Adipocyte (in vitro differentiated cells): ENCODE measurements around the gene NEDD4.
"Not testable (repeated sequence)": the region's sequence is repeated elsewhere in the genome, so short reads cannot be mapped to it uniquely, and the experiment has no call there.

Experiments
- DNase-seq: peaks from one replicate; pipeline ENCODE4 v3.0.0-alpha.2; 2015; ENCODE audit warnings: low read depth
- H3K27me3 ChIP-seq: replicated peaks from 2 replicates; pipeline ENCODE4 v1.7.0; 2013; ENCODE audit warnings: mild to moderate bottlenecking, low read length, moderate library complexity; ENCODE audit not compliant: control insufficient read depth, insufficient read depth
- H3K36me3 ChIP-seq: 2 replicates; pipeline ENCODE4 v1.7.0; 2013; ENCODE audit warnings: low read length, mild to moderate bottlenecking, moderate library complexity; ENCODE audit not compliant: control insufficient read depth, insufficient read depth, severe bottlenecking
- H3K4me1 ChIP-seq: 2 replicates; pipeline ENCODE4 v1.7.0; 2013; ENCODE audit warnings: mild to moderate bottlenecking, low read length, moderate library complexity; ENCODE audit not compliant: control insufficient read depth, insufficient read depth
- H3K4me3 ChIP-seq: 2 replicates; pipeline ENCODE4 v1.7.0; 2013; ENCODE audit warnings: mild to moderate bottlenecking, low read length, moderate library complexity
- H3K9ac ChIP-seq: 2 replicates; pipeline ENCODE4 v1.7.0; 2013; ENCODE audit warnings: mild to moderate bottlenecking, low read length, moderate library complexity
- H3K9me3 ChIP-seq: 2 replicates; pipeline ENCODE4 v1.7.0; 2013; ENCODE audit warnings: mild to moderate bottlenecking, low read length, moderate library complexity; ENCODE audit not compliant: control insufficient read depth

NEDD4 gene

DNA sequence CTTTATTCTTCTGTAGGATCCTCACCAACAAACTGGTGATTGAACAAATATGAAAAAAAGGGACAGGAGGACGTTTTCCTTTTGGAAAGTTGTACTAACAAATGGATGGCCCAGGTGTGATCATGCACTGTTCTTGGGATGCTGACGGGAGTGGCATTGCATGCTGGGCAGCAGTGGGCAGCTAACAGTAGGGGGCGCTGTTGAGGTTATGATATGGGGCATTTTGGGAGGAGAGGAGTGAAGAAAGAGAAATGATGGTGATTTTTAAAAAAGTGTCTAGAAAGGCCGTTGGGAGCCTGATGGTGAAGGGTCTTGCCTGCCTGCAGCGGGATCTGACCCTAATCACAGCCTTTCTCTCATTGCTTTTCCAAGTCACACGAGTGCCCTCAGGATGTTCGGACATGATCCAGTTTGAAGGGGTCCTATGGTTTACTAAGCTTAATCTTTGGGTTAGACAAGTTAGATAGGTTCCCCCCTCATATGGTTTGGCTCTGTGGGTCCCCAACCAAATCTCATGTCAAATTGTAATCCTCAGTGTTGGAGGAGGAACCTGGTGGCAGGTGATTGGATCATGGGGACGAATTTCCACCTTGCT, 204.2 kb downstream of the NEDD4 start:
- Histone ChIP-seq H3K4me1 (peaks cover 21% of the 10 kb centered on the region), H3K9ac (no peak overlapping the region), H3K4me3 (no peak overlapping the region), H3K9me3 (no peaks in the 10 kb centered on the region), H3K27me3 (peaks cover 3% of the 10 kb centered on the region), H3K36me3 (no peaks in the 10 kb centered on the region)
- DNase-seq: no peak

- H3K4me3 ChIP-seq: no peak overlapping the region
- H3K27me3 ChIP-seq: peaks cover 3% of the 10 kb centered on the region
- no peaks in the 10 kb centered on the region for H3K36me3 ChIP-seq
- peaks cover 7% of the 10 kb centered on the region for H3K4me1 ChIP-seq
- DNase-seq: no peak
- H3K9me3 ChIP-seq: no peaks in the 10 kb centered on the region
- no peak overlapping the region for H3K9ac ChIP-seq
Measured at GRCh38 chr15:55786341-55786740, 207.1 kb downstream of the NEDD4 start.

DNA sequence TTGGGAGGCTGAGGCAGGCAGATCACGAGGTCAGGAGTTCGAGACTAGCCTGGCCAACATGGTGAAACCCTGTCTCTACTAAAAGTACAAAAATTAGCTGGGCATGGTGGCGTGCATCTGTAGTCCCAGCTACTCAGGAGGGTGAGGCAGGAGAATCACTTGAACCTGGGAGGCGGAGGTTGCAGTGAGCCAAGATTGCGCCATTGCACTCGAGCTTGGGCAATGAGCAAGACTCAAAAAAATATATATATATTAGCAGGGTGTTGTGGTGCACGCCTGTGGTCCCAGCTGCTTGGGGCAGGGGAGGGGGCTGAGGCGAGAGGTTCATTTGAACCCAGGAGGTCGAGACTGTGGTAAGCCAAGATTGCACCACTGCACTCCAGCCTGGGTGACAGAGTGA, 207.8 kb downstream of the NEDD4 start:
- not testable (repeated sequence) for H3K9me3 ChIP-seq, H3K9ac ChIP-seq, DNase-seq, H3K4me3 ChIP-seq, H3K27me3 ChIP-seq, H3K4me1 ChIP-seq, H3K36me3 ChIP-seq

GRCh38 chr15:55784286-55784685, 209.1 kb downstream of the NEDD4 start:
- H3K36me3 ChIP-seq: no peaks in the 10 kb centered on the region
- peaks cover 5% of the 10 kb centered on the region for H3K27me3 ChIP-seq
- no peaks in the 10 kb centered on the region for H3K4me1 ChIP-seq
- H3K9me3 ChIP-seq: peaks cover 3% of the 10 kb centered on the region
- no peak overlapping the region for H3K4me3 ChIP-seq
- H3K9ac ChIP-seq: no peak overlapping the region
- DNase-seq: no peak

- Histone ChIP-seq H3K36me3 (no peaks in the 10 kb centered on the region), H3K9me3 (peaks cover 3% of the 10 kb centered on the region), H3K4me3 (no peak overlapping the region), H3K27me3 (peaks cover 15% of the 10 kb centered on the region), H3K9ac (no peak overlapping the region), H3K4me1 (no peaks in the 10 kb centered on the region)
- peak; percentile 24 for DNase-seq
Measured at GRCh38 chr15:55782901-55783300, 210.5 kb downstream of the NEDD4 start.

DNA sequence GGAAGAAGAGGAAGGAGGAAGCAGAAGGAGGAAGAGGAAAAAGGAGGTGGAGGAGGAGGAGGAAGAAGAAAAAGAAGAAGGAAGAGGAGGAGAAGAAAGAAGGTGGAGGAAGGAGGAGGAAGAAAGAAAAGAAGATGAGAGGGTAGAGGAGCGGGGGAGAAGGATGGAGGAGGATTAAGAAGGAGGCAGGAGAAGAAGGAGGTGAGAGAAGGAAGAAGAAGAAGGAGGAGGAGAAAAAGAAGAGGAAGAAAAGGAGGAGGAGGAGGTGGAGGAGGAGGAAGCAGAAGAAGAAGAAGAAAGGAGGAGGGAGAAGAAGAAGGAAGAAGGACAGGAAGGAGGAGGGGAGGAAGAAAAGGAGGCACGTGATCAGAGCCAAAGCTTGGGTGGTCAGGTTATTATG, 213.1 kb downstream of the NEDD4 start:
- Histone ChIP-seq H3K9ac (no peak overlapping the region), H3K4me1 (peaks cover 5% of the 10 kb centered on the region), H3K9me3 (peaks cover 3% of the 10 kb centered on the region), H3K36me3 (no peaks in the 10 kb centered on the region), H3K27me3 (peaks cover 26% of the 10 kb centered on the region), H3K4me3 (no peak overlapping the region)
- DNase-seq: no peak

DNA sequence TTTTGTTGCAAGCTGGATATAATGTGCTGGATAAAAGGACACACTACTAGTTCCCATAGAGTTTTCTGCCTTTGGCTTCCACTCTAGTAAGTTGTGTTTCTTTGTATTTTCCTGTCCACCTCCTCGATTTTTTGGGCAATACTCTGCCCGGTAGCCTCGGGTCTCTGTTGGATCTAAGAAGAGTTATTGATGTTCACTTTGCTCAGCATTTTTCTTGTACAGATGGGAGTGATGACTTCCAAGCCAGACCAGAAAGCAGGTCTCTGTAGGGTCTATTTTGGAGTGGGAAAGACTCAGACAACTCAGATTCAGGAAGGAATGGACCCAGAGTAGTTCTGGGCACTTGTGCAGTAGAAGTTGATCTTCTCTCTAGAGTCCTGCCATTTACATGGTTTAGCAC, 214.5 kb downstream of the NEDD4 start:
- no peaks in the 10 kb centered on the region for H3K36me3 ChIP-seq
- peaks cover 11% of the 10 kb centered on the region for H3K4me1 ChIP-seq
- no peak overlapping the region for H3K4me3 ChIP-seq
- DNase-seq: no peak
- peaks cover 29% of the 10 kb centered on the region for H3K27me3 ChIP-seq
- H3K9ac ChIP-seq: no peak overlapping the region
- H3K9me3 ChIP-seq: peaks cover 3% of the 10 kb centered on the region
